ENCODE data around the gene CXCL3.
A peak's percentile ranks its signal among the peaks of the same experiment; 100 is the strongest.
"Not testable (repeated sequence)": the region's sequence is repeated elsewhere in the genome, so short reads cannot be mapped to it uniquely, and the experiment has no call there.

Gene CXCL3

DNA sequence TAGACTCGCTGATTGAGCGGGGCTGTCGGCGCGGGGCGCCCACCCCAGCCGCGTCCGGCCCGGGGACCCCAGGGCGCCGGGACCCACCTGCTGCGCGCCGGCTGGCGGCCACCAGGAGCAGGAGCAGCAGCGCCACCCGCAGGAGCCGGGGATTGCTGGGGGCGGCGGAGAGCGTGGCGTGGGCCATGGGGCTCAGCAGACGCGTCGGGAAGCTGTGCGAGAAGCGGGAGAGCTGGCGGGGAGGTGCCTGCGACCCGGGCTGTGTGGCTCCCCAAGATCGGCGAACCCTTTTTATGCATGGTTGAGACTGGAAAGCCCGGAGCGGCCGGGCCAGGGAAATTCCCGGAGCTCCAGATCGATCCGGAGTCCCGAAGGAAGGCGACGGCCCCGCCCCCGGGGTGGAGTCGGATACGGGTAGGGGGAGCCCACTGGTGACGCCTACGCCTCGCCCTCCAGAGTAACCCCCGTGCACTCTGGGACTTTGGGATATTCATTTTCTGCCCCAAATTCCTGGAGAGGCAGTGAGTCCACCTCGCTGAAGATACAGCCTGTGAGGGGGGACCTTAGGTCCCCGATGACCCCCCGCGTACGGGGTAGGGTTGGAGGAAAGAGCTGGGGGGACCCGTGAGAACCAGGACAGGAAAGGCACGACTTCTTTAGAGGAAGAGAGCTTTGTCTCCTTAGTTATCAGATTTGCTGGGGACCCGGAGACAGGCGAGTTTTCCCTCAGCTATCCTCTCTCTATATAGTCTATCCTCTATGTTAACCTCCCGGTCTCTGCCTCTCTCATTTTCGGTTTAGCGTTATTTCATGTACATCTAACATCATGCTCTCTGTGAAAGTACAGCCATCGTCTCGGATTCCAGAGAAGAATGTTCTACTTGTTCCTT, at the start of gene CXCL3:
Gene CXCL3 (minus strand): TSS at position 265 of the 890 bp plus-strand sequence. CDS start 78 bp downstream, at position 187.
- TF ChIP-seq, protein P1, sequence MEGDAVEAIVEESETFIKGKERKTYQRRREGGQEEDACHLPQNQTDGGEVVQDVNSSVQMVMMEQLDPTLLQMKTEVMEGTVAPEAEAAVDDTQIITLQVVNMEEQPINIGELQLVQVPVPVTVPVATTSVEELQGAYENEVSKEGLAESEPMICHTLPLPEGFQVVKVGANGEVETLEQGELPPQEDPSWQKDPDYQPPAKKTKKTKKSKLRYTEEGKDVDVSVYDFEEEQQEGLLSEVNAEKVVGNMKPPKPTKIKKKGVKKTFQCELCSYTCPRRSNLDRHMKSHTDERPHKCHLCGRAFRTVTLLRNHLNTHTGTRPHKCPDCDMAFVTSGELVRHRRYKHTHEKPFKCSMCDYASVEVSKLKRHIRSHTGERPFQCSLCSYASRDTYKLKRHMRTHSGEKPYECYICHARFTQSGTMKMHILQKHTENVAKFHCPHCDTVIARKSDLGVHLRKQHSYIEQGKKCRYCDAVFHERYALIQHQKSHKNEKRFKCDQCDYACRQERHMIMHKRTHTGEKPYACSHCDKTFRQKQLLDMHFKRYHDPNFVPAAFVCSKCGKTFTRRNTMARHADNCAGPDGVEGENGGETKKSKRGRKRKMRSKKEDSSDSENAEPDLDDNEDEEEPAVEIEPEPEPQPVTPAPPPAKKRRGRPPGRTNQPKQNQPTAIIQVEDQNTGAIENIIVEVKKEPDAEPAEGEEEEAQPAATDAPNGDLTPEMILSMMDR (IDR thresholded peaks at IDR 0.05; ENCODE audit: extremely low read depth, missing control alignments) = no peak
- peak; percentile 44 for DNase-seq (ENCODE audit: low spot score)

DNA sequence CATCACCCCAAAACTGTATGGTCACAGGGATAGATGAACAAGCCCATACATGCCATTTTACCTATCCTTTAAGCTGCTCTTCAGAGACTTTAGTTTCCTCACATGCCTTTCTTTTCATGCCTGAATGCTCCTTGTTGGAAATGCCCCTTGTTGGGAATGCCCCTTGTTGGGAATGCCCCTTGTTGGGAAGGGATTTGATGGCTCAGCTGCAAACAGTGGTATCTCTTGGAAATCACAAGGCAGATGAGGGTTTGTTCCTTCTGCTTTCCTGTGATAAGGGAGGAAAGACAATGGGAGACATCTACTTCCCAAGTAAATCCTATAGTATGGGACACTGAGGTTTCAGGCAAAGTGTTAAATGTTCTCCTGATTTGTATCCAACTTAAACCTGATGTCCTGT, 49.0 kb upstream of the CXCL3 start:
- DNase-seq (ENCODE audit: low spot score) = no peak
- TF ChIP-seq, protein P1 (IDR thresholded peaks at IDR 0.05; ENCODE audit: extremely low read depth, missing control alignments) = no peak

DNA sequence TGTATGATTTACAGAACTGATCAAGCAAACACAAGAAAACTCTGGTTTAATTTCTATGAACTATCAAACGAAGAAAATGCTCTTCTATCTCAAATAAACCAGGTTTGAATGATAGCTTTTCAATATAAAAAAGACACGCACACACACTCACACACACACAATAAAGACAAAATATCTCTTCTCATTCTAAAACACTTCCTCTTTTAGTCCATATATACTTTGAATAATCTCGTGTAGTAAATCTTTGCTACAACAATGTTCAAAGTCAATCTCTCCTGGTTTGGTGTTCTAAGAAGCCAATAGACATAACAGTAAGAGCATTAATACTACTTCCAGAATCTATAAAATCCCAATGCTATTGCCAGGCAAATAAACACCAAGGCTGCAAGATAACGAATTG, 47.2 kb upstream of the CXCL3 start:
- TF ChIP-seq, protein P1 (IDR thresholded peaks at IDR 0.05; ENCODE audit: extremely low read depth, missing control alignments) = no peak
- no peak for DNase-seq (ENCODE audit: low spot score)

DNA sequence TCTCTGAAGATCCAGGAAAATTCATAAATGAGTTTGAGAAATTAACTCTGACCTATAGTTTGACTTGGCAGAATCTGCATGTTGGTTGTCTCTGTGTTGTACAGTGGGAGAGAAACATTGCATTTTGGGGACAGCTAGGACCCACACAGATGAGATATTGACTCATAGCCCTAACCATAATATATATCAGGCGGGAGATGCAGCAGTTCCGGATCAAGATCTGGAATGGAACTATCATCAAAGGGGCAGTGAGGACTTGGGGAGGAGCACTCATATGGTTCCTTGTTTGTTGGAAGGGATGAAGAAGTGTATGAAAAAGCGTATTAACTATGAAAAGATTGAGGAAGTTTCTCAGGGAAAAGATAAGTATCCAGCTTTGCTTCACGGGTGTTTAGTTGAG, 46.5 kb upstream of the CXCL3 start:
- TF ChIP-seq, protein P1 (IDR thresholded peaks at IDR 0.05; ENCODE audit: extremely low read depth, missing control alignments) = no peak
- DNase-seq (ENCODE audit: low spot score) = no peak

DNA sequence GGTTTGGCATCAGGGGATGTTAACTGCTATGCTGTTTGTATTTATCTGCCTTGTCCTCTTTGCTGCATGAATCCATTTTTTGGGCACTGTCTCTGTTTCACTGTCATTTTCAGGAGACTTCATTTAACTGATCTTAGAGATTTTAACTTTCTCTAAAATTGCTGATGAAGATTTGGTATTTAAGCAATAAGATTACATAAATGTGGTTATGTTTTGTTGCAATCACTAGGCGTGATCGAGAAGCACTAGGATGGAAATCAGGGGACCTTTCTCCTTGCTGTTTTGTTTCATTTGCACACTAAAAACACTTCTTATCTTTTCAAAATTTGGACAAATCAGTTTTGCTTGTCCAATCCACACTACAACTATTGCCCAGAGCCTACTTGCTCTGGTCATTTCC, 45.1 kb upstream of the CXCL3 start:
- DNase-seq (ENCODE audit: low spot score) = no peak
- TF ChIP-seq, protein P1 (IDR thresholded peaks at IDR 0.05; ENCODE audit: extremely low read depth, missing control alignments) = no peak

DNA sequence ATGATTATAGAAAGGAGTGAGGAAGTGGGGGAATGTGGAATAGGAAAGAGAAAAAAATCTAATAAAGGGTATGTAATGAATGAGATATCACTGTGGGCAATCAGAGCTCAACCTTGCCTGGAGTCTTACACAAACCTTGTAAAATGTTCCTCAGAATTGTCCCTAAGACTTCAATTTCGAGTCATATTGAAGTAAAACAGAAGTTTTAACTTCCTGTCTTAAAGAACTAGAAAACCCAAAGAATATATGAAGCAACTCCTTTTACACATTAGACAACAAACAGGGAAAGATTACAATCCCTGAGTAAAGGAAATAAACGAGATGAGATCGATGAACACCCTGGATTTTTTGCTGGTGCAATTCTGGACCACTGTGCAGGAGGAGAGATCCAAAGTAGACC, 42.5 kb upstream of the CXCL3 start:
- TF ChIP-seq, protein P1 (IDR thresholded peaks at IDR 0.05; ENCODE audit: extremely low read depth, missing control alignments) = no peak
- DNase-seq (ENCODE audit: low spot score) = no peak

DNA sequence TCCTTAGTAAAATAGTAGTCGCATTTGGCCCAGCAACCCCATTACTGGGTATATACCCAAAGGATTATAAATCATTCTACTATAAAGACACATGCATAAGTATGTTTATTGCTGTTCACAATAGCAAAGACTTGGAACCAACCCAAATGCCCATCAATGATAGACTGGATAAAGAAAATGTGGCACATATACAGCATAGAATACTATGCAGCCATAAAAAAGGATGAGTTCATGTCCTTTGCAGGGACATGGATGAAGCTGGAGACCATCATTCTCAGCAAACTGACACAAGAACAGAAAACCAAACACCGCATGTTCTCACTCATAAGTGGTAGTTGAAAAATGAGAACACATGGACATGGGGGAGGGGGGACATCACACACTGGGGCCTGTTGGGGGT, 41.9 kb upstream of the CXCL3 start:
- not testable (repeated sequence) for DNase-seq (ENCODE audit: low spot score)

DNA sequence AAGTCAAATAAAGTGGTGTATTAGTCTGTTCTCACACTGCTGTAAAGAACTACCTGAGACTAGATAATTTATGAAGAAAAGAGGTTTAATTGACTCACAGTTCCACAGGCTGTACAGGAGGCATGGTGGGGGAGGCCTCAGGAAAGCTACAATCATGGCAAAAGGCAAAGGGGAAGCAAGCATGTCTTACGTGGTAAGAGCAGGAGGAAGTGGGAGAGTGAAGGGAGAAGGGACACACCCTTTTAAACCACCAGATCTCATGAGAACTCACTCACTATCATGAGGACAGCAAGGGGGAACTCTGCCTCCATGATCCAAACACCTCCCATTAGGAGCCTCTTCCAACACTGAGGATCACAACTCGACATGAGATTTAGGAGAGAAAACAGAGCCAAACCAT, 40.5 kb upstream of the CXCL3 start:
- DNase-seq (ENCODE audit: low spot score) = not testable (repeated sequence)
